ENCODE data around the gene IL4I1. TPM values are rescaled to one million over a fixed set of nuclear protein-coding genes. Genes with fewer than 3 reads are reported as not detected.

IL4I1 gene
- total and polyA plus RNA-seq, 9 donors: 0.53 to 1.2 (median 1.0) TPM

DNA sequence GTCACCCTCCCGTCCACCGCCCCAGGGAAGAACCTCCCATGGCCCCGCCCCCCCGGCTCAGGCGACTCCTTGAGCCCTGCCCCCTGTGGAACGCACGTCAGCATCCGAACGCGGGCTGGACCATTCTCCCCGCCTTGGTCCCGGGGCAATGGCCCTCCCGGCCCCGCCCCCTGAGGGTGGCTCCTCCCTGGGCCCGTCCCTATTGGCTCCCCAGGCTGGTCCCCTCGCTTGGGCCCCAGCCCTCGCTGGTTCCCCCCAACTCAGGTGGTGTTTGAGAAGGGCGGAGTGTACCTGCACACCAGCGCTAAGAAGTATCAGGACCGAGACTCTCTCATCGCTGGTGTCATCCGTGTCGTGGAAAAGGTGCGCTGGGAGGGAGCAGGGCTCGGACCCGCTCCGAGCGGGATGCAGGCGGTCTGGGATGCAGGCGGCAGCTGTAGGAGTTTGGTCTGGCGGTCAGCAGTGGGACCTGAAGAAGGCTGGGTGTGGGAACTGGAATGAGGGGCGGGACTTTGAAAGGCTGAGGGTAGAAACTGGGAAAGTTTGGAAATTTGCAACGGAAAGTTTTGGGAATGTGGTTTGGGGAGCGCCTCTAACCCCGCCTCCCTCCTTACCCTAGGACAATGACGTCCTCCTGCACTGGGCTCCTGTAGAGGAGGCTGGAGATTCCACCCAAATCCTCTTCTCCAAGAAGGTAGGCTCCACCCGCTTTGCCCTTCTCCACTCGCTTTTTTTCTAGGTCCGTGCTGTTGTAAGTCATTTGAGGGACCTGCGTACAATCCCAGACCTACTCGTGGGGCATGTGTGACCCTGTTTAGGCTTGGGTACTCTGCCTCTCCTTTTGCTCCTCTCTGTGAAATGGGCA lies 18.6 kb downstream of the IL4I1 start:
- Histone ChIP-seq H3K4me3 (ENCODE audit: low read length) (peak overlapping the region; percentile 87), H3K27ac (ENCODE audit: low read length) (peak overlapping the region; percentile 99), H3K4me1 (ENCODE audit: control insufficient read depth, insufficient read depth, low read length) (peaks cover 24% of the 10 kb centered on the region), H3K9me3 (replicated peaks; ENCODE audit: control insufficient read depth, low read depth, low read length) (no peaks in the 10 kb centered on the region), H3K36me3 (ENCODE audit: control insufficient read depth, insufficient read depth, low read length) (peaks cover 55% of the 10 kb centered on the region), H3K27me3 (ENCODE audit: control insufficient read depth, insufficient read depth, low read length) (no peaks in the 10 kb centered on the region)
- peak; percentile 99 for DNase-seq
- WGBS (ENCODE audit: insufficient coverage): 2% methylated on average over 34 of the region's 41 CpGs

DNA sequence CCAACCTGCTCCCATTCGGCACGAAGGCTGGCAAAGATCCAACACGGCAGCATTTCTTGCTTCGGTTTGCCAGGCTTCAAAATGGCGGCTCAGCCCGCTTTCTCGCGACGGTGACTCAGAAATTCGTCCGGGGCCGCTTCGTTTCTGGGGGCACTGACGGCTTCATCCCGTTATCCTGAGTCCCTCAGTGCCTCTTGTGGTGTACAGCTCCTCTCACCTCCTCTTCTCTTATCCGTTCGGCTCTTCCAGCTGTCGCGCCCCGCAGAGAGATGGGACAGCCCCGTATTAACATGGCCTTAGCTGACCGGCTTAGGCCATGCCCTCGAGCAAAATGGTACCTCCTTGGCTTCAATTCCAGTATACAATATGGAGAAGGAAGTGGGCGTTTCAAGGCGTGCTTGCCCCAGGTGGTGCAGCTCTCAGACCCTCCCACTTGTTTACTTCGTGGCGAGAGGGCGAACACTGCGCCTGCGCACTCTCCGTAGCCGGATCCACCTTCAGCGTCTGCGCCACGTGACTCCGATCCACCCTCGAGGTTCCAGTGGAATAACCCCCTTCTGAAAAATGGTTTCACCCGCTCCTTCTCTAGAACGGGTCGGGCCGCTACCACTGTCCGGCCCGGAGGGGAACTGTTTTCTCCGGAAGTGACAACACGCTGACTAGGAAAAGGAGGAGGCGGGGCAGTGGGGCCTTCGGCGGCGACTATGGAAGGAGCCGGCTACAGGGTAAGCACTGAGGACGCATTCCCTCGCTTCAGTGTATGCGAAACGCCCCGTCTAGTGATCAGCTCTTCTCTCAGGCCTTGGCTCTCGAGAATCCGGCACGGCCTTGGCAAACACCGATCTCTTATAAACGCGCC lies 19.4 kb downstream of the IL4I1 start, which contains the start of the genes AKT1S1 and TBC1D17:
TSS of gene AKT1S1 (minus strand) at position 336 of the 859 bp plus-strand sequence. CDS start 4,060 bp downstream, outside the sequence.
TSS of gene TBC1D17 (plus strand) at position 683 of the 859 bp plus-strand sequence. CDS start at position 705, 22 bp downstream.
- Histone ChIP-seq H3K4me1 (ENCODE audit: control insufficient read depth, insufficient read depth, low read length) (peaks cover 24% of the 10 kb centered on the region), H3K27ac (ENCODE audit: low read length) (peak within 1 kb of the TSS; percentile 99), H3K4me3 (ENCODE audit: low read length) (peak within 1 kb of the TSS; percentile 87), H3K9me3 (replicated peaks; ENCODE audit: control insufficient read depth, low read depth, low read length) (no peaks in the 10 kb centered on the region), H3K36me3 (ENCODE audit: control insufficient read depth, insufficient read depth, low read length) (peaks cover 46% of the 10 kb centered on the region), H3K27me3 (ENCODE audit: control insufficient read depth, insufficient read depth, low read length) (no peaks in the 10 kb centered on the region)
- DNase-seq: peak; percentile 100
- WGBS (ENCODE audit: insufficient coverage): 0% methylated on average over 51 of the region's 61 CpGs

DNA sequence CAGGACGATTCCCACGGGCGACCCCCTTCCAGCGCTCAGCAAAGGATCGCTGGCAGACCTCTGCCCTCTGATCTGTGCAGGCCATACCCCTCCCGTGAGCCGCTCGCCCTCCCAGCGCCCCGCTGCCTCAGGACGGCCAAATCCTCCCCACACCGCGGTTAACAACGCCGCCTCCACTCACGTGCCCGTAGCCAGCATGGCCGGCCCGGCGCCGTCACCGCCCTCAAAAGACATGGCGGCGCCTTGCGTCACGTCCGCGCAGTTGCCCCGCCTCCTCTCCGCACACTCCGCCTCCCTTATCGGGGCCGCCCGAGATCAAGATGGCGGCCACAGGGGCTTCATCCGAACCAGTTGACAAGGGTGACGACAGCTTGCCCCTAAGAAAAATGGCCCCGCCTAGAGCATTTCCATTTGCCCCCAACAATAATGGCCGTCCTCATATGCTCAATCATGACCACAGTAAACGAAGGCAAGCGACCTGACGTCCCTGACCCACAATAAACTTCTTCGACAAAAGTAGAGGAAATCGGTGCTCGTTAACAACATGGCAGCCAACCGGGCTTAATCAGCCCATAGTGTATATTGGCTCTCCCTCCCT lies 20.2 kb downstream of the IL4I1 start:
- Histone ChIP-seq H3K9me3 (replicated peaks; ENCODE audit: control insufficient read depth, low read depth, low read length) (no peaks in the 10 kb centered on the region), H3K4me1 (ENCODE audit: control insufficient read depth, insufficient read depth, low read length) (peaks cover 24% of the 10 kb centered on the region), H3K36me3 (ENCODE audit: control insufficient read depth, insufficient read depth, low read length) (peaks cover 43% of the 10 kb centered on the region), H3K27me3 (ENCODE audit: control insufficient read depth, insufficient read depth, low read length) (no peaks in the 10 kb centered on the region), H3K4me3 (ENCODE audit: low read length) (peak overlapping the region; percentile 87), H3K27ac (ENCODE audit: low read length) (peak overlapping the region; percentile 99)
- peak; percentile 100 for DNase-seq
- 0% methylated on average over 45 of the region's 46 CpGs for WGBS (ENCODE audit: insufficient coverage)

DNA sequence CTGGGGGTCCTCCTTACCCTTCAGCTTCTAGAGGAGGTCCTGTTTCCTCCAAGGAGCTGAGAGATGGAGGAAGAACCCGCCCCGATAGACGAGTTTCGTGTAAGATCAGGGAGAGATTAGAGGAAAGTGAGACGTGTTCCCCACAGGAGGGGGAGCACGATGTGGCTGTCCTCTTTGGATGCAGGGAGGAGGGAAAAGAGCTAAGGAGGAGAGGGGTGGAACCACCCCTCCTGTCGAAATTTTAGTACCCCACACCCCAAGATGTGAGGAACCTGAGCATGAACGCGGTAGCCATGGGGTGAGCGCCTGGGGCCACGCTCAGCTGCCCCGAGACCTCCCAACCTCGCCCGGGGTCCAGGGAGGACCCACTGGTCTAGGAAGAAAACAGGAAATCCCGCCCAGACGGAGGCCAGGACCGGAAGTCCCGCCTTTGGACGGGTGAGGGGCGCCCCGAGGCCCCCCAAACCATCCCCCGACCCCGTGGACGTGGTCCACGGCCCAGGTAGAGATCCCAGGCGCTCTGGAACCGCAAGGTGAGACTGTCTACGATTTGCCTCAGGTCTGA lies 20.7 kb downstream of the IL4I1 start:
- peak overlapping the region; percentile 96 for H3K27ac ChIP-seq (ENCODE audit: low read length)
- no peaks in the 10 kb centered on the region for H3K27me3 ChIP-seq (ENCODE audit: control insufficient read depth, insufficient read depth, low read length)
- whole genome bisulfite sequencing (ENCODE audit: insufficient coverage): 0% methylated on average over 17 of the region's 28 CpGs
- peak; percentile 85 for DNase-seq
- H3K9me3 ChIP-seq (replicated peaks; ENCODE audit: control insufficient read depth, low read depth, low read length): no peaks in the 10 kb centered on the region
- H3K4me3 ChIP-seq (ENCODE audit: low read length): peak overlapping the region; percentile 87
- peaks cover 43% of the 10 kb centered on the region for H3K36me3 ChIP-seq (ENCODE audit: control insufficient read depth, insufficient read depth, low read length)
- peaks cover 25% of the 10 kb centered on the region for H3K4me1 ChIP-seq (ENCODE audit: control insufficient read depth, insufficient read depth, low read length)

DNA sequence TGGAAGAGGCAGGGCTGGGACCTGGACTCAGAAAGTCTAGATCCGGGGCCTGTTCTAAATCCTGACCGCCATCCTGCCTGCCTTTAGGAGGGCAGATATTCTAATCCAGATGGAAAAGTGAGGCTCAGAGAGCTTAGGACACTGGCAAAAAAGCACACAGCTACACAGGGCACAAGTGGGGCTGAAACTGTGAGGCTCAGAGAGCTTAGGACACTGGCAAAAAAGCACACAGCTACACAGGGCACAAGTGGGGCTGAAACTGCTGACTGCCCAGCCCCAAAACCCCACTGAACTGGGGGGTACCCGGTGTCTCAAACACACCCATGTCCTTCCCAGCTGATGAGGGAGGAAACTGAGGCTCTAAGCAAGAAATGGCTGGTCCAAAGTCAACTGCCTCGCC lies 21.5 kb downstream of the IL4I1 start:
- no peaks in the 10 kb centered on the region for H3K27me3 ChIP-seq (ENCODE audit: control insufficient read depth, insufficient read depth, low read length)
- peaks cover 33% of the 10 kb centered on the region for H3K4me1 ChIP-seq (ENCODE audit: control insufficient read depth, insufficient read depth, low read length)
- peaks cover 43% of the 10 kb centered on the region for H3K36me3 ChIP-seq (ENCODE audit: control insufficient read depth, insufficient read depth, low read length)
- H3K4me3 ChIP-seq (ENCODE audit: low read length): no peak overlapping the region
- 83% methylated on average over 4 of the region's 4 CpGs for WGBS (ENCODE audit: insufficient coverage)
- no peaks in the 10 kb centered on the region for H3K9me3 ChIP-seq (replicated peaks; ENCODE audit: control insufficient read depth, low read depth, low read length)
- no peak overlapping the region for H3K27ac ChIP-seq (ENCODE audit: low read length)
- DNase-seq: no peak

DNA sequence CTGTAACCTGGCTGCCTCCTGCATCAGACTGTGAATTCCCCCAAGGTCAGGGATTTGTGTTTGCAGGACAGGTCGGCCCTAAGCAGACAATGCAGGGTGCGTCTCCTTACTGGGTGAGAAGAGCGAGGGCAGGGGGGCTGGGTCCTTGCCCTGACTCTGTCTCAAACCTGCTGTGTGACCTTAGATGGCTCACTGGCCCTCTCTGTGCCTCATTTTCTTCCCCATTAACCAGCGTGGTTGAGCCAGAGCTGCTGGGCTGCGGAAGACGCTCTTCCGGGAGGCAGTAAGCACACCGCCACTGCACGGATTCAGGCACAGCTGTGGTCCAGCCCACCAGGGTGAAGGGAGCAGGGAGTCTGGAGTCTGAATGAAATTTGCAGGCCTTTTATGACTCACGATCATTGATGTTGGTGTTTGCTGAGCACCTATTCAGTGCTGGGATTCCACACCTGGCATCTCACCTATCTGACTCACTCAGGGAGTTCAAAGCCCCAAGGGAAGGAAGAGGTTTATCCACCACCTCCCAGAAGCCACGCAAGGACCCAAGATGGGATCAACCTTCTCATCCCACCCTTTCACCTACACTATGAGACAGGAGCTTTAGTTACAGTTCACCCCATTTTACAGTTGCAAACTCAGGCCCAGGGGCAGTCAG lies 22.1 kb downstream of the IL4I1 start:
- Histone ChIP-seq H3K27me3 (ENCODE audit: control insufficient read depth, insufficient read depth, low read length) (no peaks in the 10 kb centered on the region), H3K36me3 (ENCODE audit: control insufficient read depth, insufficient read depth, low read length) (peaks cover 40% of the 10 kb centered on the region), H3K27ac (ENCODE audit: low read length) (no peak overlapping the region), H3K9me3 (replicated peaks; ENCODE audit: control insufficient read depth, low read depth, low read length) (no peaks in the 10 kb centered on the region), H3K4me1 (ENCODE audit: control insufficient read depth, insufficient read depth, low read length) (peaks cover 36% of the 10 kb centered on the region), H3K4me3 (ENCODE audit: low read length) (no peak overlapping the region)
- DNase-seq: peak; percentile 33
- WGBS (ENCODE audit: insufficient coverage): 93% methylated on average over 10 of the region's 11 CpGs

DNA sequence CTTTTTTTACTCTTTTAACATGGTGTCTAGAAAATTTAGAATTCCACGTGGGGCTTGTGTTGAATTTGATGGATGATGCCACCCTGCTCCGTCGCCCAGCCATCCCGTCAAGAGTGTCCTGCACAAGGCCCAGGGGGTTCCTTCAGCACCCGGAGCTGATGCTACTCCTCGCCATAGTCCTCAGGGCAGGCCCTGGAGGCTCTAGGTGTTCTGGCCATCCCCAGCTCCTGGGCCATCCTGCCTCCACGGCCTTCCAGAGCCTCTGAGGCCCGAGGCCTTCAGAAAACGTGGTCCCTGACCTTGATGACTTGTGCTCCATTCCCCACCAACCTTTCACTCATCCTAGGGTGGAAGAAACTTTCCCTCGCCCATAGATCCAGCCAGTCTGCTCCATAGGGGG lies 22.9 kb downstream of the IL4I1 start:
- WGBS (ENCODE audit: insufficient coverage): 89% methylated on average over 7 of the region's 10 CpGs
- Histone ChIP-seq H3K9me3 (replicated peaks; ENCODE audit: control insufficient read depth, low read depth, low read length) (no peaks in the 10 kb centered on the region), H3K4me1 (ENCODE audit: control insufficient read depth, insufficient read depth, low read length) (peaks cover 39% of the 10 kb centered on the region), H3K36me3 (ENCODE audit: control insufficient read depth, insufficient read depth, low read length) (peaks cover 34% of the 10 kb centered on the region), H3K4me3 (ENCODE audit: low read length) (no peak overlapping the region), H3K27ac (ENCODE audit: low read length) (no peak overlapping the region), H3K27me3 (ENCODE audit: control insufficient read depth, insufficient read depth, low read length) (no peaks in the 10 kb centered on the region)
- DNase-seq: no peak

DNA sequence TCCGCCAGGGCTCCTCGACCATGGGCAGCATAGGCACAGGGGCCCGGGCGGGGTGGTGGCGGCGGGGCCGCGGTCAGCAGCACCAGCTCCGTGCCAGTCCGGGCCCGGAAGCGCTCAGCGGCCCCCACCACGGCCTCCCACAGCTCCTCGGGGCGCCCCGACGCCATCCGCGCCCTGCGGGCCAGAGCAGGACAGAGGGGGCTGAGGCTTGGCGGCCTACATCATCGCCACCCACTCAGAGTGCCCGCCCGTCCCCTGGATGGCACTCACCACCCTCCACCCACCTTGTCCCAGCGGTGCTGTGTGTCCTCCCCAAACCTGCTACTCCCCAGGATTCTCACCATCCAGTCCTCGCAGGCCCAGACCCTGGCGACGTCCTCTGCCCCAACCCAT lies 23.6 kb downstream of the IL4I1 start:
- no peak overlapping the region for H3K4me3 ChIP-seq (ENCODE audit: low read length)
- H3K27ac ChIP-seq (ENCODE audit: low read length): no peak overlapping the region
- H3K36me3 ChIP-seq (ENCODE audit: control insufficient read depth, insufficient read depth, low read length): peaks cover 30% of the 10 kb centered on the region
- no peak for DNase-seq
- H3K27me3 ChIP-seq (ENCODE audit: control insufficient read depth, insufficient read depth, low read length): no peaks in the 10 kb centered on the region
- no peaks in the 10 kb centered on the region for H3K9me3 ChIP-seq (replicated peaks; ENCODE audit: control insufficient read depth, low read depth, low read length)
- WGBS (ENCODE audit: insufficient coverage): 95% methylated on average over 28 of the region's 29 CpGs
- peaks cover 39% of the 10 kb centered on the region for H3K4me1 ChIP-seq (ENCODE audit: control insufficient read depth, insufficient read depth, low read length)

All from muscle of leg (tissue), 11 donors.